ENCODE results near the gene TRAPPC5. TPM values are rescaled to one million over a fixed set of nuclear protein-coding genes. Genes with fewer than 3 reads are reported as not detected.

The TRAPPC5 gene
- polyA plus RNA-seq, 10 donors = 26.0 to 45.4 (median 32.8) TPM

DNA sequence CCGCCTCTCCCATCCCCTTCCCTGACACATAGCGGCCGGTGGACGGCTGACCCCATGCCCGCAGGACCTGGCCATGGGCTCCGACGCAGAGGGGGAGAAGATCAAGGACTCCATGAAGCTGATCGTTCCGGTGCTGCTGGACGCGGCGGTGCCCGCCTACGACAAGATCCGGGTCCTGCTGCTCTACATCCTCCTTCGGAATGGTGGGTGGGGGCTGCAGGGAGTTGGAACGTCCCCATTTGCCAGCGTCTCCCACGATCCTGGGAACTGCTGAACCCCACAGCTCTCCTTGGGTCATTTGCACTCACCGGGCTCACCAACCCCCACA, 36.1 kb upstream of the TRAPPC5 start:
- DNase-seq = no peak

DNA sequence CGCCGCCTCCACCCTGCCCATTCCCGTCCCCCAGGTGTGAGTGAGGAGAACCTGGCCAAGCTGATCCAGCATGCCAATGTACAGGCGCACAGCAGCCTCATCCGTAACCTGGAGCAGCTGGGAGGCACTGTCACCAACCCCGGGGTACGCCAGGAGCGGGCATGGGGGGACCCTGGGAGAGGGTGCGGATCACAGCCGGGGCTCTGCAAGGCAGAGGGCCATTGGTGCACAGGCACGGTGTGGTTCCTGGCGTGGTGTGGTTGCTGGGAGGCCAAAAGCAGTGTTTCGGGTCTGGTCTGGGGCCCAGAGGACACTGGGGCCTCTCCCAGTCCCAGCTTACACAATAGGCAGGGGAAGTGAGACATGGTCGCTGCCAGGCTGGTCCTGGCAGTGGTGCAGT, 35.5 kb upstream of the TRAPPC5 start:
- DNase-seq = no peak

DNA sequence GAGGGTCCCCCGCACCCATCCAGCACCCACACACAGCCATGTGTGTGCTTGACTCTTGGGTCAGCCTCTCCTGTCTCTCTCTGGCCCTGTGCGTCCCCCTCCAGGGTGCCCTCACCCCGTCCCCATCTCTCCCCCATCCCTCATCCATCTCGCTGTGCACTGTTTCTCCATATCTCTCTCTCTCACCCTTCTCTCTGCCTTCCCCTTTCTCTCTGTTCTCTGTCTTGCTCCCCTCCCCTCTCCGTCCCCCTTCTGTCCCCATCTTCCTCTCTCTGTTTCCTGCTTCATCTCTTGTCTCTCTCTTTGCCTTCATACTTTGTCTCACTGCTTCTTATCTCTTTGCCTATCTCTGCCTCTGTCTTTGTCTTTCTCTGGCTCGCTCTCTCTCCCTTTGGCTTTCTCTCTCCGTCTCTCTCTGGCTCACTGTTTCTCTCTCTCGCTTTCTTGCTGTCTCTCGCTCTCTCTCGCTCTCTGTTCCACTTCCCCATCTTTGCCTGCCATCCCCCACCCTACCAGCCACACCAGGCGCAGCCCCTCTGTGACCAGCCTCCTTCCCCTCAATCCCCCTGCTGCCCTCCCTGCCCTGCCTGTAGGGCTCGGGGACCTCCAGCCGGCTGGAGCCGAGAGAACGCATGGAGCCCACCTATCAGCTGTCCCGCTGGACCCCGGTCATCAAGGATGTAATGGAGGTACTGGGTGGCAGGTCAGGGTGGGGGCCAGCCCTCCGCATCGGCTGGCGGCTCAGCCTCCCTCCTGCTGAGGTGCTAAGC, 34.8 kb upstream of the TRAPPC5 start:
- DNase-seq = no peak

DNA sequence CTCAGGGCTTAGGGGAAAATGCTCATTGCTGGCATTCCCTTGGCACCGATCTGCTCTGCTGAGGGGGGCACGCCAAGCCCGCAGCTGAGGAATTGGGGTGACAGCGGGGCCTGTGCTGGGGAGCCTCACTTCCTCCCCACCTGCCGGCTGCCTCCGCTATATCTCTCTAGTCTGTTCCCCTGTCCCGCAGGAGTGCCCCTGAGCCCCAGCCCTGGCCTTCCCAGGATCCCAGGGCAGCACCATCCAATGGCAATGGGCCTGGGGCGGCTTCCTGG, 34.3 kb upstream of the TRAPPC5 start:
- DNase-seq = no peak

DNA sequence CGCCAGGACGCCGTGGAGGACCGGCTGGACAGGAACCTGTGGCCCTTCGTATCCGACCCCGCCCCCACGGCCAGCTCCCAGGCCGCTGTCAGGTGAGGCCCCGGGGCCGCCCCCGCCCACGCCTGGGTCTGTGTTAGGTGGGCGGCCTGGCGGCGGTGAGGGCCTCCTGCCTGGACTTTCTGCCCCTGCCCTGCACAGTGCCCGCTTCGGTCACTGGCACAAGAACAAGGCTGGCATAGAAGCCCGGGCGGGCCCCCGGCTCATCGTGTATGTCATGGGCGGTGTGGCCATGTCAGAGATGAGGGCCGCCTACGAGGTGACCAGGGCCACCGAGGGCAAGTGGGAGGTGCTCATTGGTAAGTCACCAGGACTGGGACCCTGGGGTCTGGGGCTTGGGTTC, 33.5 kb upstream of the TRAPPC5 start:
- DNase-seq = no peak

DNA sequence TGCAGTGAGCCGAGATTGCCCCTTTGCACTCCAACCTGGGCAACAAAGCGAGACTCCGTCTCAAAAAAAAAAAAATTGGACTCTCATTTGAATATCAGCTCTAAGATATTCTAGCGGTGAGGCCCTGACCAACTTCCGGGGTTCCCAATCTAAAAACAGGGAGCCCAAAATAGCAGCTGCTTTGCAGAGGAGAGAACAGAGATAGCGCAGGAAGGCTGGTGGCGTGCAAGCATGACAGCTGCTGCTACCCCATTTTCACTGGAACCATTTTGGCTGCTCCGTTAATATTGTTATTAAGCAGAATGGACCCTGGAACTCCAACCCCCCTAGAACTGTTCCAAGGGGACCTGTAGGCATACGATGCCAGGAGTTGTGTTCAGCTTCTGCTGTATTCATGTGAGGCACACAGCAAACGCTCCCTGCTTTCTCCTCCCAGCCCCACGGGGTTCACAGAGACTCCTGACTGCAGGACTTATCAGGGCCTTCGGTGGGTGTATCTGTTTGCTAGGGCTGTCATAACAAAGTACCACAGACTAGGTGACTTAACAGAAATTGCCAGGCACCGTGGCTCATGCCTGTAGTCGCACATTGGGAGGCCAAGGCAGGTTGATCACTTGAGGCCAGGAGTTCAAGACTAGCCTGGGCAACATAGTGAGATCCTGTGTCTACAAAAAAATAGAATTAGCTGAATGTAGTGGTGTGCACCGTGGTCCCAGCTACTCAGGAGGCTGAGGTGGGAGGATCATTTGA, 32.2 kb upstream of the TRAPPC5 start:
- DNase-seq = no peak

DNA sequence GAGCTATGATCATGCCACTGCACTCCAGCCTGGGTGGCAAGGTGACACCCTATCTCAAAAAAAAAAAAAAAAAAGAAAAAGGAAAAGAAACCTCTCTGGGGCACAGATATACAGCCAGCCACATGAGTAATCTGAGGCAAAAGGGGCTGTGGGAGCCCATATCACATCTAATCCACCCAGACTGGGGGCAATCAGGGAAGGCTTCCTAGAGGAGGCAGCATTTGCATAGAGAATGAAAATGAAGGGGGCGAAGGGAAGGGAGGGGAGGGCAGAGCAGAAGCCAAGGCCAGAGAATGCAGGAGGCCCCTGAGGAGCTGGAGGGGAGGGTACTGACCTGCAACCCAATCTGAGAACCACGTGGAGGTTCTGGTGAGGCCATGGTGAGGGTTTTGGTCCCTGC, 30.5 kb upstream of the TRAPPC5 start:
- no peak for DNase-seq

DNA sequence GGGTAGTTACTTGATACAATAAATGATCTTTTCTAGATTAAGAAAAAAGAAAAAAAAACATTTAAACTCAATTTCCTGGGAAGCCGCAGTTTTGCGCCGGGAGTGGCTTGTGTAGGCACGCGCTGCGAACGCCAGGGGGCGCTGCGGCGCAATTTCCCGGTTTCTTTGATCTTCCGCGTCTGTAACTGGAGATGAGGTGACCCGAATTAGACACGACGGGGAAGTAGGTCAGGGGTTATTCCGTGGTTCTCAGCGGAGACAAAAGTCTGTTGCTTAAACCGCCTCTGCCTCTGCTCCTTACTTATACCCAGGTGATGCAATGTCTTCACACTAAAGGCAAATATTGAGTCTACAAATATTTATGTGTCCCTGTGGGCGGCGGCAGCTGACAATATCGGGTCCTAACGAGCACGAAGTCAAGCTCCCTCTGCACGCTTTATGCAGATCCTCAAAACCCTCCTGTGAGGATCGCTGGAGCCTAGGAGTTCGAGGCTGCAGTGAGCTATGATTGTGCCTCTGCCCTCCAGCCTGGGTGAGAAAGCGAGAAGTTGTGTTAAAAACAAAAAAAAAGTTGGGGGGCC, 28.5 kb upstream of the TRAPPC5 start:
- DNase-seq = peak; percentile 70 to 87 (median 85)

DNA sequence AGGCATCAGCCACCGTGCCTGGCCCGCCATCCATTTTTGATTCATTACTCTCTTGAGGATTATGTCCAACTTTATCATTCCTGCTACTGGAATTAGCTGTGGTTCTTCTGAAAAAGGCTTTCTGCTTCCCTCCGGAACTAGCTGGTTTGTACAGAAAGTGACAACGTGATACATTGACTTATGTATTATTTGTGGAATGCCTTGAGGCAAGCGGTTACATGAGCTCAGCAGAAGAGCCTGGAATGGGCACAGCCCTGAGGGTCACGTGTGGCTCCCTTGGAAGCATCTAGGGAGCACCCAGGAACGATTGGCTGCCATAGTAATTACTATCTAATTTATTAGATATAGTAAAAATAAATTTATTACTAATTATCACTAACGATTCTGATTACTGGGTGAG, 26.2 kb upstream of the TRAPPC5 start:
- DNase-seq = no peak

DNA sequence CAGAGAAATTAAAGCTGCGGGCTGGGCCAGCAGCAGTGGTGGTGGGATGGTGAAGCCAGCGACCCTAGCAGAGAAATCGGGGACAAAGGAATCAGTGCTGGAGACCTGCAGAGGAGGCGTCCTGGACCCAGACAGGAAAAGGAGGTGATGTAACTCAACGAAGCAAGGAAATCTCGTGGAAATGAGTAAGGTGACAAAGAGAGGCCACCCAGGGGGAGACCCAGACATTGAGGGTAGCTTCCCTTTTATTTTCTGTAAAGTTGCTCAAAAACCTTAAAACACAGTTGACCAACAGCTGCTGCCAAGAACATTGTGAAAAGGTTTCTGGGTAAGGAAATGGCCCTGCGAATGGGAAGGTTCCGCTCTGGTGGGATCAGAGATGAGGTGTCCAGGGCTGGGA, 25.1 kb upstream of the TRAPPC5 start:
- DNase-seq = no peak

DNA sequence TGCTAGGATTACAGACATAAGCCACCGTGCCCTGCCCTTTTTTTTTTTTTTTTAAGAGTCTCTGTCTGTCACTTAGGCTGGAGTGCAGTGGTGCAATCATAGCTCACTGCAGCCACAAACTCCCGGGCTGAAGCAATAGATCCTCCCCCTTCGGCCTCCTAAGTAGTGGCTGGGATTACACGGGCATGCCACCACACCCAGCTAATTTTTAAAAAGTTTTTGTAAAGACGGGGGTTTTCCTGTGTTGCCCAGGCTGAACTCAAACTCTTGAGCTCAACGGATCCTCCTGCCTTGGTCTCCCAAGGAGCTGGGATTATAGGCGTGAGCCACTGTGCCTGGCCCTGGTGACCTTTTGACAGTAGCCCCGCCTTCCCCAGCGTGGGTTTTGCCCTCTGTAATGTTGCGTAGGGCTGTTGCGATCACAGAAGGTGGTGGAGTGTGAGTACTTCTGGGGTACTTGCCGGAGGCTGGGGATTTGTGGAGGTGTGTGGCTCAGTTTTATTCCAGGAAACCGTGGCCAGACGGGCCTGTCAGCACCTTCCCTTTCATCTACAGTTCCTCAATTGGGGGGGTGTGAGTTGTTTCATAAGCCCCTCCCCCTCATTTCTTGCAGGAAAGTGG, 23.4 kb upstream of the TRAPPC5 start:
- no peak for DNase-seq

DNA sequence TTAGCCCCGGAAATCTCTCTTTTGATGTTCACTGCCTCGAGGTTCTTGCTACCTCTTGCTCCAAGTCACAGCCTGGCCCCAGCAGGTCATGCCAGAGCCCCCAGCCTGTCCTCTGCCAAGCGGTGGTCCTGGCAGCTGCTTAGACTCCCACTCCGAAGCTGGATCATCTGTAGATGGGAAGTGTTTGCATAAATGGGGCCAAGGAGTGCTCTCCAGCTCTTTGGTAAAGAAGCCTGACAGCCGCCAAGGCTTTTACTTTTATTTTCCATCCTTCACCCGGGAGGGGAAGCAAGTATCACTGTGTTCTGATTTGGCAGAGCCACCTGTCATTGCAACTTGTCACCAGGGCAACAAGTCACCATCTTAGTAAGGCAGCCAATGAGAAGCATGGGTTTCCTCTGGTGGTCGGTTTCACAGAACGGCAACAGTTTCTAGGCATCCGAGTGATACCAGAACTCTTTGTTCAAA, 22.4 kb upstream of the TRAPPC5 start:
- DNase-seq = no peak

DNA sequence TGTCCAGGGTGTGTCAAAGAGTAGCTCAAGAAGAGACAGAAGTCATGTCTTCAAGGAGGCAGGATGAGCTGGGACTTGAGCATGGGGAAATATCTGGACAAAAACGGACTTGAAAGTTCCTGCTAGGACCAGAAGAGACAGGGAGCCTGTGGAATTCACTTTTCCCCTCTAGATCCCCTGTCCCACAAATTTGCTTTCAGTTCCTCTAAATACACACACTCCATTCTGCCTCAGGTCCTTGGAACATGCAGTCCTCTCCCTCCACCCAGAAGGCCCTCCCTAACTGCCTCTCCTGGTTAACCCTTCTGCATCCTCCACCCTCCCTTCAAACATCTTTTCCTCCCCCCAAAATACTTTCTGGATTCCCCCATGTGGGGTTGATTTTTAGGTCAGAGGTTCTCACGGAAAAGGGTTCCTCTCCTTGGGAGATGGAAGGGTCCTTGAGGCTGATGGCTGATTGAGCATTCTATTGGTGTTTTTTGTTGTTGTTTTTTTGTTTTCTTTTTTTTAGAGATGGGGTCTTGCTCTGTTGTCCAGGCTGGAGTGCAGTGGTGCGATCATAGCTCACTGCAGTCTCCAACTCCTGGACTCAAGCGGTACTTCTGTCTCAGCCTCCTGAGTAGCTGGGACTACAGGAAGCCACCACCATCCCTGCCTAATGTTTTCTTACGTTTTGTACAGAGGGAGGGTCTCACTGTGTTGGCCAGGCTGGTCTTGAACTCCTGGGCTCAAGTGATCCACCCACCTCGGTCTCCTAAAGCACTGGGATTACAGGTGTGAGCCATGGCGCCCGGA, 18.7 kb upstream of the TRAPPC5 start:
- no peak for DNase-seq

DNA sequence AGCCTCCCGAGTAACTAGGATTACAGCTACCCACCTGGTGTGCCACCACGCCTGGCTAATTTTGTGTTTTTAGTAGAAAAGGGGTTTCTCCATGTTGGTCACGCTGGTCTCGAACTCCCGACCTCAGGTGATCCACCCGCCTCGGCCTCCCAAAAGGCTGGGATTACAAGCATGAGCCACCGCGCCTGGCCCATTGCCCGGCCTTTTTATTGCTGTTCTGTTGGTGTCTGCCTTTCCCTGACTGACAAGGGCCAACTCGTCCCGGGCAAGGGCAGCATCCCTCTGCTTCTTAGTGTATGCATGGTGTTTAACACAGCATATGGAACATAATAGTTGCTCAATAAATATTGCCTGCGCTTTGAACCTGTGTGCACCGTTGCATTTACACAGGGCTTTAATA, 18.0 kb upstream of the TRAPPC5 start:
- DNase-seq = no peak

DNA sequence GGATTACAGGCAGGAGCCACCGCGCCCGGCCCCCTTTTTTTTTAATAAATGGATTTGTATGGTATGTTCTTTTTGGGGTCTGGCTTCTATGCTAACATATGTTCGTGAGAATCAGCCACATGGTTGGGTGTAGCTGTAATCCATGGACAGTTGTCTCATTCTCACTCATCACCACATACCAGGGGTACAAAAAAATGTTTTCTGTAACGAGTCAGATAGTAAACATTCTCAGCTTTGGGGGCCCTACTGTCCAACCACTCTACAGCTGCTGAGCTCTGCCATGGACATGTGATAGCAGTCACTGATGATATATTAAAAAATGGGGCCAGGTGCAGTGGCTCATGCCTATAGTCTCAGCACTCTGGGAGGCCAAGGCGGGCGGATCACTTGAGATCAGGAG, 16.9 kb upstream of the TRAPPC5 start:
- no peak for DNase-seq

DNA sequence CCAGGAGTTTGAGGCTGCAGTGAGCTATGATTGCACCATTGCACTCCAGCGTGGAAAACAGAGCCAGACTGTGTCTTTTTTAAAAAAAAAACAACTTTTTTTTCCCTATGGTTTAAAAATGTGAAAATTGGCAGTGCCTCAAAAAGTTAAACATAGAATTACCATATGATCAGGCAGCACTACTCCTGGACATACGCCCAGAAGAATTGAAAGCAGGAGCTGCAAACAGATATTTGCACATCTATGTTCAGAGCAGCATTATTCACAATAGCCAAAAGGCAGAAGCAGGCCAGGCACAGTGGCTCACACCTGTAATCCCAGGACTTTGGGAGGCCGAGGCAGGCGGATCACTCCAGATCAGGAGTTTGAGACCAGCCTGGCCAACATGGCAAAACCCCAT, 15.6 kb upstream of the TRAPPC5 start:
- peak; percentile 69 to 89 (median 80) for DNase-seq

DNA sequence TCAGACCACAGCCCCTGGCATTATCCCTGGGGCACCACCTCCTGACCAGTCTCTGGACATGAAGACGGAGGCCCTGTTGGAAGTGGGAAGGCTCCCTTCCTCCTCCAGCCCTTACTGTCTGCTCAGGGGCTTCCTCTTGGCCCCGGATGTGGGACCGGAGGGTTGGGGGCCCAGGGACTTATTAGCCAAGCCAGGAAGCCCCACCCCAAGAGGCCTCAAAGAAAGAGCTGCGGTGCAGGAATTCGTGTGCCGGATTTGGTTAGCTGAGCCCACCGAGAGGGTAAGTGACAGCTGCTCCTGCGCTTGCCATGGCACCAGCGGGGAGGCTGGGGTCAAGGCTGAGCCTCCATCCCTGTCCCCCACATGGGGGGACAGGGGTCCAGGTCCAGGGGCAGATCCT, 11.8 kb upstream of the TRAPPC5 start, which contains the start of gene RETN:
Gene RETN (plus strand): TSS at position 208 of the 400 bp plus-strand sequence. CDS start 278 bp downstream, outside the sequence.
- no peak for DNase-seq

DNA sequence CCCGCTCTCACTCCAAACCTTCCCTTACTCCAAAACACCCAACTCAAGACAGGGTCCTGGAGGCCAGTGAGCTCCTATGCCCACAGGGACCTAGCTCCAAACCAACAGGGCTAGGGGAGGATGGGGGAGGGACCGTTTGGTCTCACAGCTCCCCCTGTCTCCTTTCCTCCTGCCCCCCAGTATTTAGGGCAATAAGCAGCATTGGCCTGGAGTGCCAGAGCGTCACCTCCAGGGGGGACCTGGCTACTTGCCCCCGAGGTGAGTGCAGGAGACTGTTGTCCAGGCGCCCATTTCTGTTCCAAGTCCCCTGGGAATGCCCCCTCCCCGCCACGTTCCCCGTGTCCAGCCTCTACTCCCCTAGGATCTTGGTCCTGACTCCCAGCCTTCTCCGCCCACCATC, 11.0 kb upstream of the TRAPPC5 start:
- DNase-seq = no peak

DNA sequence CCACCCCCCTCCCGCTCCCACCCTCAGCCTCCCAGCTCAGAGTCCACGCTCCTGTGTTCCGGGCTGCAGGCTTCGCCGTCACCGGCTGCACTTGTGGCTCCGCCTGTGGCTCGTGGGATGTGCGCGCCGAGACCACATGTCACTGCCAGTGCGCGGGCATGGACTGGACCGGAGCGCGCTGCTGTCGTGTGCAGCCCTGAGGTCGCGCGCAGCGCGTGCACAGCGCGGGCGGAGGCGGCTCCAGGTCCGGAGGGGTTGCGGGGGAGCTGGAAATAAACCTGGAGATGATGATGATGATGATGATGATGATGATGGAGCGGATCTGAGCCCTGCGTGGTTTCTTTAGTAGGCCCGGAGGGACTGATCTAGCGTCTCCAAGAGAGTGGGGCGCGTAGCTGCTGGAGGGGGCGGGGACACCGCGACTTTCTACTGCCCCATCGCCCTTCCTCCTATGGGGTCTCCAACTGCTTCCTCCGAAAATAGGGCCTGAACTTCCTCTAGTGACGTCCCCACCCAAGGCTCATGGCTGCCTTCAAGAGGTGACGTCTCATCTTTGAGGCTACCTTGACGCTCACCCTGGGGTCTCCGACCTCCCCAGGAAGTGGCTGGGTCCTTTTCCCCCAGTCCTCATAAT, 10.4 kb upstream of the TRAPPC5 start:
- DNase-seq = peak in 2 of 3 donors; percentile 39 to 41

DNA sequence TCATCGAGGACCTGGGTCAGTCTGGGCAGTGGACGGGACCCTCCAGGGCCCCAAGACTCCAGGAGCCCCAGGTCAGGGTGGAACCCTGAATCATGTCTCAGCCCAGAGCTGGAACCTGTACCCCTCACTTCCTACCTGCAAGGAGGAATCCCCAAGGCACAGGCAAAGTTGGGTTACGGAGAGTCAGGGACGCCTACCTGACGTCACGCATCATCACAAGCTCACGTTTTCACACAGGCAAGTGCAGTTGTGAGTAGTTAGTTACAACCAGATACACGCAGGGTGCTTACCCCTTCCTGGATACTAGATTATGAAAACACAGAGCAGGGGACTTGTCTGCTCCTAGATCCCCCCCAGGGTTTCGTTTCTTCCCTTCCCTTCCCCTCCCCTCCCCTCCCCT, 9.8 kb upstream of the TRAPPC5 start:
- no peak for DNase-seq

DNA sequence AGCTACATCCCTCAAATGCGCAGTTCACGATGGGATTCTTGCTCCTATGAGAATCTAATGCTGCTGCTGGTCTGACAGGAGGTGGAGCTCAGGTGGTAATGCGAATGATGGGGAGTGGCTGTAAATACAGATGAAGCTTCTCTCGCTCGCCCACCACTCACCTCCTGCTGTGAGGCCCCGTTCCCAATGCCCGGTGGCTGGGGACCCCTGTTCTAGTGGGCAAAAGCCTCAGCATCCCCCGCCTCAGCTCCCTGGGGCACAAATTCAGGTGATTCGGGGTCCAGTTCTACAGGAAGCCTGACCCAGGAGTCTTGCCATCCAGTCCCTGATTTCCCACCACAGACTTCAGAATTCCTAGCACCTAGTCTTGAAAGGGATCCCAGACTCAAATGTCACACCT, 8.1 kb upstream of the TRAPPC5 start:
- DNase-seq = no peak

Data from muscle of back (tissue), 11 donors.